Measurements from ENCODE around the gene EIF4G3.

Gene EIF4G3

DNA sequence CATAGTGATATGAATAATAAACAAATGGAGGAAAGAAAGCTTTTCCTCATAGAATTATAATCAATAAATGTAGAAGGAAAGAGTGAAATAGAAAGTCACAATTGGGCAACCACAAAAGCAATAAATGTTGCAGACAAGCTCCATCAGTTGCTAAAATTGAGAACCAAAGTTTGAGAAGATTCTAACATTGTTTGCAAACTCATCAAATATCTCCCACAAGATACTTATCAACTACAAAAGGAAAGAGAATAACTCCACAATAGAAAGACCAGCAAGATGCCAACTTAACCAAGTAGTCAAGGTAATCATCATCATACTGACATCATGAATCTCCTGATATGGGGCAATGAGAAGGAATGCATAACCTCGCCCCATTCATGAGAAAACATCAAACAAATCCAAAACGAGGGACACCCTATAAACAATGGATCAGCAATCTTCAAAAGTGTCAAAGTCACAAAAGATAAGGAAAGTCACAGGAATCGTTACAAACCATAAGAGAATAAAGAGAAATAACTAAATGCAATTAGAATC, 16.4 kb downstream of the EIF4G3 start:
- H3K27me3 ChIP-seq (ENCODE audit: control insufficient read depth, low read length) = no peaks in the 10 kb centered on the region
- peaks cover 38% of the 10 kb centered on the region for H3K36me3 ChIP-seq (ENCODE audit: control insufficient read depth, low read length)
- no peaks in the 10 kb centered on the region for H3K4me1 ChIP-seq (ENCODE audit: control insufficient read depth, low read length)
- H4K20me1 ChIP-seq (ENCODE audit: control insufficient read depth, insufficient read depth, low read depth, low read length) = peaks cover 4% of the 10 kb centered on the region
- H3K27ac ChIP-seq (ENCODE audit: low read depth, low read length) = no peak overlapping the region
- H3F3A ChIP-seq (ENCODE audit: control insufficient read depth, insufficient read depth) = no peaks in the 10 kb centered on the region
- H3K9me2 ChIP-seq (replicated peaks; ENCODE audit: control insufficient read depth, low read length) = no peaks in the 10 kb centered on the region
- peaks cover 96% of the 10 kb centered on the region for H3K79me2 ChIP-seq (ENCODE audit: control insufficient read depth, low read length)
- H3K4me2 ChIP-seq (ENCODE audit: low read length) = no peak overlapping the region
- no peak overlapping the region for H3K4me3 ChIP-seq (ENCODE audit: low read length)
- TF ChIP-seq, protein P1, sequence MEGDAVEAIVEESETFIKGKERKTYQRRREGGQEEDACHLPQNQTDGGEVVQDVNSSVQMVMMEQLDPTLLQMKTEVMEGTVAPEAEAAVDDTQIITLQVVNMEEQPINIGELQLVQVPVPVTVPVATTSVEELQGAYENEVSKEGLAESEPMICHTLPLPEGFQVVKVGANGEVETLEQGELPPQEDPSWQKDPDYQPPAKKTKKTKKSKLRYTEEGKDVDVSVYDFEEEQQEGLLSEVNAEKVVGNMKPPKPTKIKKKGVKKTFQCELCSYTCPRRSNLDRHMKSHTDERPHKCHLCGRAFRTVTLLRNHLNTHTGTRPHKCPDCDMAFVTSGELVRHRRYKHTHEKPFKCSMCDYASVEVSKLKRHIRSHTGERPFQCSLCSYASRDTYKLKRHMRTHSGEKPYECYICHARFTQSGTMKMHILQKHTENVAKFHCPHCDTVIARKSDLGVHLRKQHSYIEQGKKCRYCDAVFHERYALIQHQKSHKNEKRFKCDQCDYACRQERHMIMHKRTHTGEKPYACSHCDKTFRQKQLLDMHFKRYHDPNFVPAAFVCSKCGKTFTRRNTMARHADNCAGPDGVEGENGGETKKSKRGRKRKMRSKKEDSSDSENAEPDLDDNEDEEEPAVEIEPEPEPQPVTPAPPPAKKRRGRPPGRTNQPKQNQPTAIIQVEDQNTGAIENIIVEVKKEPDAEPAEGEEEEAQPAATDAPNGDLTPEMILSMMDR (IDR thresholded peaks at IDR 0.05; ENCODE audit: low read depth, low read length, poor library complexity, severe bottlenecking) = no peak
- no peak for TF ChIP-seq EZH2phosphoT487 (IDR thresholded peaks at IDR 0.05; ENCODE audit: borderline replicate concordance, low read length)
- no peaks in the 10 kb centered on the region for H3K9me3 ChIP-seq (ENCODE audit: control insufficient read depth, insufficient read depth, low read length)

- Histone ChIP-seq H3K9me2 (replicated peaks; ENCODE audit: control insufficient read depth, low read length) (no peaks in the 10 kb centered on the region), H3K9me3 (ENCODE audit: control insufficient read depth, insufficient read depth, low read length) (no peaks in the 10 kb centered on the region), H3K79me2 (ENCODE audit: control insufficient read depth, low read length) (peaks cover 94% of the 10 kb centered on the region), H3K27ac (ENCODE audit: low read depth, low read length) (no peak overlapping the region), H3K4me1 (ENCODE audit: control insufficient read depth, low read length) (no peaks in the 10 kb centered on the region), H3K36me3 (ENCODE audit: control insufficient read depth, low read length) (peaks cover 29% of the 10 kb centered on the region), H4K20me1 (ENCODE audit: control insufficient read depth, insufficient read depth, low read depth, low read length) (peaks cover 4% of the 10 kb centered on the region; the same call in 1 of the 2 replicates), H3K4me3 (ENCODE audit: low read length) (no peak overlapping the region), H3F3A (ENCODE audit: control insufficient read depth, insufficient read depth) (no peaks in the 10 kb centered on the region), H3K27me3 (ENCODE audit: control insufficient read depth, low read length) (no peaks in the 10 kb centered on the region), H3K4me2 (ENCODE audit: low read length) (no peak overlapping the region)
- TF ChIP-seq EZH2phosphoT487 (IDR thresholded peaks at IDR 0.05; ENCODE audit: borderline replicate concordance, low read length) = no peak
- TF ChIP-seq, protein P1 (IDR thresholded peaks at IDR 0.05; ENCODE audit: low read depth, low read length, poor library complexity, severe bottlenecking) = no peak
Observed at GRCh38 chr1:21157868-21158267, 18.8 kb downstream of the EIF4G3 start.

DNA sequence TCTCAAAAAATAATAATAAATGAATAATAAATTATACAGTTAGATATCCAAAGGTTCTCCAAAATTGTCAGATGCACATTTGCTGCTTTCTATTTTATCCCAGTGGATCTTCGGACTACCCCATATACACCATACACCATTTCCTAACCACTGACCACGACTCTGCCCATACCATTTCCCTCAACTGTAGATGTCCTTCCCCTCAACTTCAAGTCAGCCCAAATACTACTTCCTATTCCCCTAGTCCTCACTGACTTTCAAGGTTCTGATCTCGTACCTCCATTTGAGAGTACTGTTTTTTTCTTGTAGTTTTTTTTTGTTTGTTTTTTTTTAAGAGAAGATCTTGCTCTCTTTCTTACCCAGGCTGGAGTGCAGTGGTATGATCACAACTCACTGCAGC, 19.6 kb downstream of the EIF4G3 start:
- Histone ChIP-seq H3K27ac (ENCODE audit: low read depth, low read length) (no peak overlapping the region), H3K9me2 (replicated peaks; ENCODE audit: control insufficient read depth, low read length) (no peaks in the 10 kb centered on the region), H3K4me1 (ENCODE audit: control insufficient read depth, low read length) (no peaks in the 10 kb centered on the region), H4K20me1 (ENCODE audit: control insufficient read depth, insufficient read depth, low read depth, low read length) (peaks cover 4% of the 10 kb centered on the region; the same call in 1 of the 2 replicates), H3K4me3 (ENCODE audit: low read length) (no peak overlapping the region), H3K79me2 (ENCODE audit: control insufficient read depth, low read length) (peaks cover 93% of the 10 kb centered on the region), H3K9me3 (ENCODE audit: control insufficient read depth, insufficient read depth, low read length) (no peaks in the 10 kb centered on the region), H3K4me2 (ENCODE audit: low read length) (no peak overlapping the region), H3K36me3 (ENCODE audit: control insufficient read depth, low read length) (peaks cover 28% of the 10 kb centered on the region), H3K27me3 (ENCODE audit: control insufficient read depth, low read length) (no peaks in the 10 kb centered on the region), H3F3A (ENCODE audit: control insufficient read depth, insufficient read depth) (no peaks in the 10 kb centered on the region)
- TF ChIP-seq, protein P1 (IDR thresholded peaks at IDR 0.05; ENCODE audit: low read depth, low read length, poor library complexity, severe bottlenecking) = no peak
- no peak for TF ChIP-seq EZH2phosphoT487 (IDR thresholded peaks at IDR 0.05; ENCODE audit: borderline replicate concordance, low read length)
